Endodermal cell (in vitro differentiated cells): ENCODE results near the gene C9orf43. TPM values are rescaled to one million over a fixed set of nuclear protein-coding genes. Genes with fewer than 3 reads are reported as not detected.

Experiments
- DNase-seq: peaks from one replicate; pipeline ENCODE4 v3.0.0-alpha.2; 2017
- H3K27ac ChIP-seq: 2 replicates; pipeline ENCODE4 v1.5.1; 2013; ENCODE audit warnings: mild to moderate bottlenecking, low read depth, low read length, moderate library complexity
- H3K27me3 ChIP-seq: 2 replicates; pipeline ENCODE4 v1.6.1; 2013; ENCODE audit warnings: mild to moderate bottlenecking, low read length, moderate library complexity; ENCODE audit not compliant: insufficient read depth, control insufficient read depth, poor library complexity, severe bottlenecking
- H3K36me3 ChIP-seq: 2 replicates; pipeline ENCODE4 v1.7.0; 2013; ENCODE audit warnings: mild to moderate bottlenecking, low read length, moderate library complexity; ENCODE audit not compliant: control insufficient read depth, insufficient read depth
- H3K4me1 ChIP-seq: one replicate; pipeline ENCODE4 v1.7.0; 2013; ENCODE audit warnings: low read length; ENCODE audit not compliant: control insufficient read depth, insufficient read depth
- H3K4me3 ChIP-seq: 2 replicates; pipeline ENCODE4 v1.5.1; 2013; ENCODE audit warnings: mild to moderate bottlenecking, low read length, moderate library complexity
- H3K9ac ChIP-seq: 2 replicates; pipeline ENCODE4 v1.6.1; 2013; ENCODE audit warnings: mild to moderate bottlenecking, low read length, moderate library complexity; ENCODE audit not compliant: poor library complexity, severe bottlenecking; ENCODE audit errors: extremely low read depth
- H3K9me3 ChIP-seq: 2 replicates; pipeline ENCODE4 v1.6.1; 2013; ENCODE audit warnings: mild to moderate bottlenecking, low read length, moderate library complexity; ENCODE audit not compliant: control insufficient read depth
- H3K27ac Mint-ChIP-seq: 2 replicates; pipeline ENCODE4 v1.8.0; 2020; ENCODE audit warnings: mixed read lengths
- H3K27me3 Mint-ChIP-seq: 2 replicates; pipeline ENCODE4 v1.8.0; 2021; ENCODE audit warnings: mild to moderate bottlenecking, mixed read lengths; ENCODE audit not compliant: insufficient read depth
- H3K36me3 Mint-ChIP-seq: 2 replicates; pipeline ENCODE4 v1.8.0; 2020; ENCODE audit warnings: low read depth, mixed read lengths
- H3K4me1 Mint-ChIP-seq: 2 replicates; pipeline ENCODE4 v1.8.0; 2020; ENCODE audit warnings: mixed read lengths
- H3K4me3 Mint-ChIP-seq: 2 replicates; pipeline ENCODE4 v1.8.0; 2020; ENCODE audit warnings: mild to moderate bottlenecking, moderate library complexity, mixed read lengths
- H3K9me3 Mint-ChIP-seq: 2 replicates; pipeline ENCODE4 v1.8.0; 2020; ENCODE audit warnings: mild to moderate bottlenecking, mixed read lengths
- WGBS, 2 experiments: methylation state at CpG; one replicate each; pipeline versions ENCODE4 v1.1.5 to v1.1.7; 2013; ENCODE audit warnings: missing lambda C conversion rate in 2 of 2, mixed read lengths in 1 of 2; ENCODE audit not compliant: insufficient coverage in 1 of 2, insufficient read length in 1 of 2; 5-methylcytosine and 5-hydroxymethylcytosine counted together
- total RNA-seq, 2 donors: library from RNA; stranded (reverse); fragmentation: NEBNext Ultra II Directional in 1 of 2; extraction: Animal tissue kit (Norgen Biotek cat#: 25700) in 1 of 2; gene quantifications; 2 replicates in 1 of 2; 3 replicates in 1 of 2; pipeline ENCODE4 v1.2.1, GENCODE V29; 2021
- TF ChIP-seq, protein P1 (sequence below): fragments of 200-600 bp; sonication (generic); conservative IDR thresholded peaks from 2 replicates; pipeline ENCODE4 v1.5.0; 2021; ENCODE audit warnings: antibody characterized with exemption, mild to moderate bottlenecking

Gene C9orf43
- total RNA-seq, 2 donors from 2014 or later, result 0.40 to 1.1 TPM

DNA sequence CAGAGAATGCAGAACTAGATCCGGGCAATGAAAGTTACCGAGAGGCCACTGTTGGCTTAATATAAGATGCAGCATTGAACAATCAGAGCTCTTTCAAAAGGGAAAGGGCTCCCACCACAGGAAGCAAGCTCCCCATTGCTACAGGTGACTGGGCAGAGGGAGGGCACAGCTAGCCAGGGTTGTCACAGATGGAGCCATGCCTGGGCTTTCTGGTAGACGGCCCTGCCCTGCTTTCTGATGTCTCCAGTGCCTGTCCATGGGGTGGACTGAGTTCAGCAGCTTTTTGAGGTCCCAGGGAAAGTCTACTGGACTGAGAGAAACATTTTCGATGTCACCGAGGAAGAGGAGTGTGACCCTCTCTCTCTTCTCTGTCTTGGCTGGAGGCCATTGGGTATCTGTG, 67.1 kb downstream of the C9orf43 start:
- Histone ChIP-seq H3K4me1 (no peaks in the 10 kb centered on the region), H3K9me3 (no peaks in the 10 kb centered on the region), H3K4me3 (no peak overlapping the region), H3K36me3 (no peaks in the 10 kb centered on the region), H3K27me3 (no peaks in the 10 kb centered on the region), H3K27ac (no peak overlapping the region), H3K9ac (no peak overlapping the region)
- Mint-ChIP-seq H3K4me1 (no peaks in the 10 kb centered on the region), H3K27ac (no peak overlapping the region), H3K36me3 (no peaks in the 10 kb centered on the region), H3K4me3 (no peak overlapping the region), H3K27me3 (peaks cover 2% of the 10 kb centered on the region), H3K9me3 (no peaks in the 10 kb centered on the region)
- TF ChIP-seq, protein P1, sequence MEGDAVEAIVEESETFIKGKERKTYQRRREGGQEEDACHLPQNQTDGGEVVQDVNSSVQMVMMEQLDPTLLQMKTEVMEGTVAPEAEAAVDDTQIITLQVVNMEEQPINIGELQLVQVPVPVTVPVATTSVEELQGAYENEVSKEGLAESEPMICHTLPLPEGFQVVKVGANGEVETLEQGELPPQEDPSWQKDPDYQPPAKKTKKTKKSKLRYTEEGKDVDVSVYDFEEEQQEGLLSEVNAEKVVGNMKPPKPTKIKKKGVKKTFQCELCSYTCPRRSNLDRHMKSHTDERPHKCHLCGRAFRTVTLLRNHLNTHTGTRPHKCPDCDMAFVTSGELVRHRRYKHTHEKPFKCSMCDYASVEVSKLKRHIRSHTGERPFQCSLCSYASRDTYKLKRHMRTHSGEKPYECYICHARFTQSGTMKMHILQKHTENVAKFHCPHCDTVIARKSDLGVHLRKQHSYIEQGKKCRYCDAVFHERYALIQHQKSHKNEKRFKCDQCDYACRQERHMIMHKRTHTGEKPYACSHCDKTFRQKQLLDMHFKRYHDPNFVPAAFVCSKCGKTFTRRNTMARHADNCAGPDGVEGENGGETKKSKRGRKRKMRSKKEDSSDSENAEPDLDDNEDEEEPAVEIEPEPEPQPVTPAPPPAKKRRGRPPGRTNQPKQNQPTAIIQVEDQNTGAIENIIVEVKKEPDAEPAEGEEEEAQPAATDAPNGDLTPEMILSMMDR, result no peak
- DNase-seq, result peak; percentile 27
- 89 to 93% methylated on average over 5 of the region's 5 CpGs for WGBS, 2 experiments

DNA sequence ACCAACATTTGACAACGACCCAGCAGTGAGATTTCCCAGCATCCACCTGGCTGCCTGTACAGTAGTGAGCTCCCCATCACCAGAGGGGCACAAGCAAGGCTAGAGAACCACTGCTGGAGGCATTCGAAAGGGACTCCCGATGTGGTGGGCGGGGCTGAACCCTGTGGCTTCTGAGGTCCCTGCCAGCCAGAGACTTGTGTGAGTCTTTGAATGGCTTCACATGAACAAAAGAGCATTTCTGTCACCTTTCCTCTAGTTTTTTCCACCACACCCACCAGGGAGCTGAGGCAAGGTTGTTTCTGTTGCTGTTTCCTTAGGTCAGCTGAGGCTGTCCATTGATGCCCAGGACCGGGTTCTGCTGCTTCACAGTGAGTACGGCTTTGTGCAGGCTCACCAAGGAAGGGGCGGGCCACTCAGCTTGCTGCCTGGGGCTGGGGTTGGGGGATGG, 68.7 kb downstream of the C9orf43 start:
- no peaks in the 10 kb centered on the region for H3K36me3 Mint-ChIP-seq
- H3K27me3 Mint-ChIP-seq, result peaks cover 2% of the 10 kb centered on the region
- no peak overlapping the region for H3K4me3 ChIP-seq
- no peak overlapping the region for H3K27ac Mint-ChIP-seq
- TF ChIP-seq, protein P1, result no peak
- no peaks in the 10 kb centered on the region for H3K36me3 ChIP-seq
- H3K27ac ChIP-seq, result no peak overlapping the region
- WGBS, 2 experiments, result 67 to 86% methylated on average over 4 to 7 of the region's 7 CpGs
- H3K4me3 Mint-ChIP-seq, result no peak overlapping the region
- no peaks in the 10 kb centered on the region for H3K9me3 ChIP-seq
- H3K9me3 Mint-ChIP-seq, result no peaks in the 10 kb centered on the region
- DNase-seq, result peak; percentile 51
- no peak overlapping the region for H3K9ac ChIP-seq
- no peaks in the 10 kb centered on the region for H3K4me1 Mint-ChIP-seq
- H3K4me1 ChIP-seq, result no peaks in the 10 kb centered on the region
- no peaks in the 10 kb centered on the region for H3K27me3 ChIP-seq

Other genes with a start within 250 kb of the C9orf43 start
- 10 to 100 TPM; 17.1 to 19.6 TPM for gene FKBP15, start 189.5 kb upstream of the C9orf43 start, total RNA-seq
- 10 to 100 TPM; 29.1 to 32.4 TPM for gene SLC31A1, start 189.2 kb upstream of the C9orf43 start, total RNA-seq
- gene CDC26, start 135.2 kb upstream of the C9orf43 start, total RNA-seq, result 10 to 100 TPM; 34.7 to 39.7 TPM
- 10 to 100 TPM; 35.7 to 36.0 TPM for gene PRPF4, start 135.1 kb upstream of the C9orf43 start, total RNA-seq
- gene RNF183, start 107.4 kb upstream of the C9orf43 start, total RNA-seq, result under 1 TPM; 0.48 to 0.97 TPM
- 1 to 10 TPM; 4.5 to 8.4 TPM for gene WDR31, start 70.5 kb upstream of the C9orf43 start, total RNA-seq
- gene BSPRY, start 61.2 kb upstream of the C9orf43 start, total RNA-seq, result 10 to 100 TPM; 14.1 to 17.9 TPM
- gene HDHD3, start 33.8 kb upstream of the C9orf43 start, total RNA-seq, result 10 to 100 TPM; 24.3 to 37.1 TPM
- gene ALAD, start 9.5 kb upstream of the C9orf43 start, total RNA-seq, result 10 to 100 TPM; 40.4 to 51.9 TPM
- gene POLE3, start 72 bp upstream of the C9orf43 start, total RNA-seq, result 10 to 100 TPM; 36.5 to 45.6 TPM
- 10 to 100 TPM; 20.7 to 40.3 TPM for gene RGS3, start 53.0 kb downstream of the C9orf43 start, total RNA-seq